ENCODE measurements around the gene ISG20L2.

- TF ChIP-seq YY1 (IDR thresholded peaks at IDR 0.05; ENCODE audit: insufficient read depth, insufficient read length): no peak
- no peak for TF ChIP-seq ZNF274 (IDR thresholded peaks at IDR 0.05; ENCODE audit: low read depth, low read length)
- TF ChIP-seq SUZ12 (IDR thresholded peaks at IDR 0.05; ENCODE audit: extremely low read depth, insufficient read depth, insufficient read length): no peak
These were observed 35.4 kb downstream of the ISG20L2 start for GRCh38 chr1:156692925-156693847.
